Activated CD8-positive, alpha-beta T cell treated with anti-CD3 and anti-CD28 coated beads for 36 hours (primary cell): ENCODE data around the gene BDP1. TPM values are rescaled to one million over a fixed set of nuclear protein-coding genes. Genes with fewer than 3 reads are reported as not detected.
"Not testable (repeated sequence)": the region's sequence is repeated elsewhere in the genome, so short reads cannot be mapped to it uniquely, and the experiment has no call there.

Experiments used
- ATAC-seq: fragments of 200-7000 bp; cut with Tn5 transposase; one replicate; pipeline ENCODE4 v1.10.0; 2021; ENCODE audit warnings: mild to moderate bottlenecking, moderate library complexity
- CTCF ChIA-PET: fragments of 350-600 bp; sonication (Branson Sonifier 250); formaldehyde crosslinking; loops from one replicate; lab custom pipeline; 2021; ENCODE audit warnings: antibody characterized with exemption; lab: Charles Lee
- POLR2A ChIA-PET: fragments of 350-600 bp; sonication (Branson Sonifier 250); formaldehyde crosslinking; loops from one replicate; lab custom pipeline; 2021; ENCODE audit warnings: antibody characterized with exemption; lab: Charles Lee
- DNase-seq: peaks from one replicate; pipeline ENCODE4 v3.0.0-alpha.2; 2020
- H3K27ac Mint-ChIP-seq: one replicate; pipeline ENCODE4 v1.8.0; 2021; ENCODE audit warnings: mild to moderate bottlenecking, mixed read lengths
- H3K27me3 Mint-ChIP-seq: one replicate; pipeline ENCODE4 v1.8.0; 2021; ENCODE audit warnings: mixed read lengths
- H3K36me3 Mint-ChIP-seq: one replicate; pipeline ENCODE4 v1.8.0; 2021; ENCODE audit warnings: low read depth, mixed read lengths
- H3K4me1 Mint-ChIP-seq: one replicate; pipeline ENCODE4 v1.8.0; 2021; ENCODE audit warnings: low read depth, mixed read lengths
- H3K4me3 Mint-ChIP-seq: one replicate; pipeline ENCODE4 v1.8.0; 2021; ENCODE audit warnings: mild to moderate bottlenecking, moderate library complexity, mixed read lengths
- H3K9me3 Mint-ChIP-seq: one replicate; pipeline ENCODE4 v1.8.0; 2021; ENCODE audit warnings: mixed read lengths
- CTCF ChIP-seq: fragments of 200-600 bp; IDR thresholded peaks from one replicate; pipeline ENCODE4 v1.8.0; 2022; ENCODE audit warnings: antibody characterized with exemption, mild to moderate bottlenecking
- intact Hi-C: fragments of 100-400 bp; cut with micrococcal nuclease; formaldehyde crosslinking; loops from one replicate; pipeline ENCODE4 v1.10.0; 2022
- total RNA-seq, 2 experiments: library from RNA; stranded (reverse); gene quantifications; one replicate each; pipeline ENCODE4 v1.2.3, GENCODE V29; 2021

BDP1 gene
- total RNA-seq, 2 experiments from 2014 or later: 26.8 TPM

GRCh38 chr5:71492817-71493615 lies 37.6 kb downstream of the BDP1 start:
- TF ChIP-seq CTCF: no peak
- ChIA-PET CTCF (interaction anchor here (1.4 to 2.1 kb wide), 2 partner anchors 13 to 17 kb away, joined by 3 to 6 read pairs; no protein-coding TSS in a partner anchor), POLR2A (no interaction called here)
- H3K4me3 Mint-ChIP-seq: no peak overlapping the region
- DNase-seq (no peak), ATAC-seq (no peak)
- H3K27me3 Mint-ChIP-seq: no peaks in the 10 kb centered on the region
- intact Hi-C loops: no loop called here
- no peaks in the 10 kb centered on the region for H3K4me1 Mint-ChIP-seq
- no peak overlapping the region for H3K27ac Mint-ChIP-seq
- H3K9me3 Mint-ChIP-seq: no peaks in the 10 kb centered on the region
- peaks cover 37% of the 10 kb centered on the region for H3K36me3 Mint-ChIP-seq

- CTCF ChIA-PET: interaction anchor here (0.7 to 2.1 kb wide), 3 partner anchors 12 to 19 kb away, joined by 3 to 6 read pairs (median 3); no protein-coding TSS in a partner anchor
Measured at GRCh38 chr5:71494202-71494601, 38.8 kb downstream of the BDP1 start.

DNA sequence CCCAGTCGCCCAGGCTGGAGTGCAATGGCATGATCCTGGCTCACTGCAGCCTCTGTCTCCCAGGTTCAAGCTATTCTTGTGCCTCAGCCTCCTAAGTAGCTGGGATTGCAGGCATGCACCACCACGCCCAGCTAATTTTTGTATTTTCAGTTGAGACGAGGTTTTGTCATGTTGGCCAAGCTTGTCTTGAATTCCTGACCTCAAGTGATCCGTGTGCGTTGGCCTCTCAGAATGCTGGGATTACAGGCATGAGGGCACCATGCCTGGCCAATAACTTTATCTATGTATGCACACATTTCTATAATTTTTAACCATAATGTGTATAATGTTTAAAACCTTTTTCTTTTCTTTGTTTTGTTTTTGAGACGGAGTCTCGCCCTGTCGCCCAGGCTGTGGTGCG lies 43.3 kb downstream of the BDP1 start:
- peaks cover 31% of the 10 kb centered on the region for H3K36me3 Mint-ChIP-seq
- intact Hi-C loops, CTCF ChIA-PET, ATAC-seq, H3K4me3 Mint-ChIP-seq, H3K4me1 Mint-ChIP-seq, H3K9me3 Mint-ChIP-seq, H3K27ac Mint-ChIP-seq, H3K27me3 Mint-ChIP-seq, POLR2A ChIA-PET, DNase-seq: not testable (repeated sequence)

More at GRCh38 chr5:71494202-71494601, 38.8 kb downstream of the BDP1 start:
- POLR2A ChIA-PET: interaction anchor here (0.7 kb wide), 1 partner anchor 11 kb away, joined by 3 read pairs; no protein-coding TSS in a partner anchor
- peaks cover 34% of the 10 kb centered on the region for H3K36me3 Mint-ChIP-seq
- H3K9me3 Mint-ChIP-seq, DNase-seq, H3K4me1 Mint-ChIP-seq, H3K27me3 Mint-ChIP-seq, ATAC-seq, H3K27ac Mint-ChIP-seq, intact Hi-C loops, H3K4me3 Mint-ChIP-seq: not testable (repeated sequence)

DNA sequence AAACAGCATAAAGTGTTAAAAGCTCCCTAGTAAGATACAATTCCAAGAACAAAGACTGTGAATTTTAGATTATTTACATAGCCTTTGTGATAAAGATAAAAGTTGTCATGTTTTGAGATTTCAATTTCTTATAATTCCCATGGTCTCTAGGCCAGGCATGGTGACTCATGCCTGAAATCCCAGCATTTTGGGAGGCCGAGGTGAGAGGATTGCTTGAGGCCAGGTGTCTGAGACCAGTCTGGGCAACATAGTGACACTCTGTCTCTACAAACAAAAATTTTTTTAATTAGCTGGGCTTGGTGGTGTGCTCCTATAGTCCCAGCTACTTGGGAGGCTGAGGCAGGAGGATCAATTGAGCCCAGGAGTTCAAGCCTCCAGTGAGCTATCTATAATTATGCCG lies 48.1 kb downstream of the BDP1 start:
- no peaks in the 10 kb centered on the region for H3K27me3 Mint-ChIP-seq
- H3K27ac Mint-ChIP-seq: no peak overlapping the region
- no peak overlapping the region for H3K4me3 Mint-ChIP-seq
- no peaks in the 10 kb centered on the region for H3K4me1 Mint-ChIP-seq
- DNase-seq (no peak), ATAC-seq (no peak)
- TF ChIP-seq CTCF: no peak
- POLR2A ChIA-PET: no interaction called here
- no peaks in the 10 kb centered on the region for H3K9me3 Mint-ChIP-seq
- peaks cover 37% of the 10 kb centered on the region for H3K36me3 Mint-ChIP-seq
- CTCF ChIA-PET: no interaction called here
- intact Hi-C loops: no loop called here

GRCh38 chr5:71522151-71522550 lies 66.7 kb downstream of the BDP1 start:
- ATAC-seq (no peak), DNase-seq (no peak)
- Mint-ChIP-seq H3K4me3 (no peak overlapping the region), H3K36me3 (peaks cover 44% of the 10 kb centered on the region), H3K9me3 (no peaks in the 10 kb centered on the region), H3K27ac (no peak overlapping the region), H3K4me1 (peaks cover under 1% of the 10 kb centered on the region), H3K27me3 (no peaks in the 10 kb centered on the region)
- intact Hi-C loops: no loop called here
- CTCF ChIA-PET: interaction anchor here (1.0 kb wide), 1 partner anchor 47 kb away, joined by 3 read pairs; no protein-coding TSS in a partner anchor
- POLR2A ChIA-PET: no interaction called here
- TF ChIP-seq CTCF: no peak

DNA sequence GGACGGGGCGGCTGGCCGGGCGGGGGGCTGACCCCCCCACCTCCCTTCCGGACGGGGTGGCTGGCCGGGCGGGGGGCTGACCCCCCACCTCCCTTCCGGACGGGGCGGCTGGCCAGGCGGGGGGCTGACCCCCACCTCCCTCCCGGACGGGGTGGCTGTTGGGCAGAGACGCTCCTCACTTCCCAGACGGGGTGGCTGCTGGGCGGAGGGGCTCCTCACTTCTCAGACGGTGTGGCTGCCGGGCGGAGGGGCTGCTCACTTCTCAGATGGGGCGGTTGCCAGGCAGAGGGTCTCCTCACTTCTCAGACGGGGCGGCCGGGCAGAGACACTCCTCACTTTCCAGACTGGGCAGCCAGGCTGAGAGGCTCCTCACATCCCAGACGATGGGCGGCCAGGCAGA lies 70.2 kb downstream of the BDP1 start:
- H3K27me3 Mint-ChIP-seq, DNase-seq, CTCF ChIA-PET, H3K4me3 Mint-ChIP-seq, intact Hi-C loops, ATAC-seq, H3K4me1 Mint-ChIP-seq, H3K9me3 Mint-ChIP-seq, H3K27ac Mint-ChIP-seq, POLR2A ChIA-PET: not testable (repeated sequence)
- H3K36me3 Mint-ChIP-seq: peaks cover 36% of the 10 kb centered on the region
